NCI-H69 (cell line): ENCODE measurements around the gene DHCR24.
"Not testable (repeated sequence)": the region's sequence is repeated elsewhere in the genome, so short reads cannot be mapped to it uniquely, and the experiment has no call there.

ENCODE experiments used
- DNase-seq: peaks from one replicate; lab custom pipeline; 2025; lab: John Stamatoyannopoulos, UW

DHCR24 gene

GRCh38 chr1:54886724-54887664 is at the start of gene DHCR24:
Gene DHCR24 (minus strand): TSS chr1:54887195. CDS start chr1:54887119, 76 bp downstream.
- peak; percentile 92 for DNase-seq

- DNase-seq, result no peak
These were observed 49.8 kb upstream of the DHCR24 start for GRCh38 chr1:54936791-54937190.

GRCh38 chr1:54934869-54935268 is 47.9 kb upstream of the DHCR24 start:
- no peak for DNase-seq

- DNase-seq, result not testable (repeated sequence)
These were observed 47.1 kb upstream of the DHCR24 start for GRCh38 chr1:54934081-54934480.

- DNase-seq, result no peak
These were observed 44.4 kb upstream of the DHCR24 start for GRCh38 chr1:54931275-54931840.

- DNase-seq, result no peak
These were observed 42.7 kb upstream of the DHCR24 start for GRCh38 chr1:54929700-54930099.

- DNase-seq, result no peak
These were observed 41.3 kb upstream of the DHCR24 start for GRCh38 chr1:54928327-54928726.

- no peak for DNase-seq
These were observed 40.7 kb upstream of the DHCR24 start for GRCh38 chr1:54927472-54928240.

GRCh38 chr1:54926970-54927369 is 40.0 kb upstream of the DHCR24 start:
- DNase-seq, result peak; percentile 17

- DNase-seq, result no peak
These were observed 36.0 kb upstream of the DHCR24 start for GRCh38 chr1:54922921-54923421.

- no peak for DNase-seq
These were observed 35.2 kb upstream of the DHCR24 start for GRCh38 chr1:54922040-54922761.

- DNase-seq, result peak; percentile 1
These were observed 32.7 kb upstream of the DHCR24 start for GRCh38 chr1:54919367-54920359.

- DNase-seq, result not testable (repeated sequence)
These were observed 24.1 kb upstream of the DHCR24 start for GRCh38 chr1:54911076-54911475.

GRCh38 chr1:54906586-54906985 is 19.6 kb upstream of the DHCR24 start:
- no peak for DNase-seq

GRCh38 chr1:54904476-54905048 is 17.6 kb upstream of the DHCR24 start:
- peak; percentile 33 for DNase-seq

- DNase-seq, result no peak
These were observed 7.3 kb upstream of the DHCR24 start for GRCh38 chr1:54894271-54894670.

GRCh38 chr1:54892586-54892985 is 5.6 kb upstream of the DHCR24 start:
- no peak for DNase-seq

- no peak for DNase-seq
These were observed 2.2 kb upstream of the DHCR24 start for GRCh38 chr1:54889132-54889725.

GRCh38 chr1:54888080-54888733 is 1.2 kb upstream of the DHCR24 start:
- peak; percentile 69 for DNase-seq
